HG02943 (cell line): ENCODE data around the gene CCDC50.

Source experiments
- ATAC-seq: cut with Tn5 transposase; IDR thresholded peaks from one replicate; pipeline ENCODE4 v1.9.1; 2021; ENCODE audit warnings: mild to moderate bottlenecking, low read depth, moderate library complexity; ENCODE audit not compliant: unreplicated experiment

Gene CCDC50

GRCh38 chr3:191328962-191329653 lies at the start of gene CCDC50:
TSS of gene CCDC50 (plus strand) at chr3:191329394. CDS start at chr3:191329675, 281 bp downstream.
- peak; percentile 74 for ATAC-seq

- ATAC-seq = no peak
Measured at GRCh38 chr3:191280111-191280510, 49.1 kb upstream of the CCDC50 start.

- ATAC-seq = no peak
Measured at GRCh38 chr3:191280882-191281281, 48.3 kb upstream of the CCDC50 start.

GRCh38 chr3:191282251-191283185 lies 46.7 kb upstream of the CCDC50 start:
- ATAC-seq = no peak

- no peak for ATAC-seq
Measured at GRCh38 chr3:191283400-191283799, 45.8 kb upstream of the CCDC50 start.

- ATAC-seq = peak; percentile 91
Measured at GRCh38 chr3:191290311-191291025, 38.7 kb upstream of the CCDC50 start.

GRCh38 chr3:191292243-191293015 lies 36.8 kb upstream of the CCDC50 start:
- no peak for ATAC-seq

GRCh38 chr3:191294291-191294690 lies 34.9 kb upstream of the CCDC50 start:
- no peak for ATAC-seq

GRCh38 chr3:191296041-191296541 lies 33.1 kb upstream of the CCDC50 start:
- ATAC-seq = peak; percentile 87

- no peak for ATAC-seq
Measured at GRCh38 chr3:191298846-191299245, 30.3 kb upstream of the CCDC50 start.

GRCh38 chr3:191300422-191300821 lies 28.8 kb upstream of the CCDC50 start:
- ATAC-seq = no peak

- ATAC-seq = peak; percentile 69
Measured at GRCh38 chr3:191301017-191301416, 28.2 kb upstream of the CCDC50 start.

- no peak for ATAC-seq
Measured at GRCh38 chr3:191301782-191302411, 27.3 kb upstream of the CCDC50 start.

- no peak for ATAC-seq
Measured at GRCh38 chr3:191302451-191302850, 26.7 kb upstream of the CCDC50 start.

- no peak for ATAC-seq
Measured at GRCh38 chr3:191303596-191303995, 25.6 kb upstream of the CCDC50 start.

- ATAC-seq = no peak
Measured at GRCh38 chr3:191306428-191306827, 22.8 kb upstream of the CCDC50 start.

GRCh38 chr3:191307341-191307740 lies 21.9 kb upstream of the CCDC50 start:
- ATAC-seq = no peak

- ATAC-seq = no peak
Measured at GRCh38 chr3:191313296-191313695, 15.9 kb upstream of the CCDC50 start.

GRCh38 chr3:191314109-191314728 lies 15.0 kb upstream of the CCDC50 start:
- no peak for ATAC-seq
